Measurements from ENCODE around the gene NANOS2. TPM values are rescaled to one million over a fixed set of nuclear protein-coding genes. Genes with fewer than 3 reads are reported as not detected.
A peak's percentile ranks its signal among the peaks of the same experiment; 100 is the strongest.

Gene NANOS2
- total and polyA plus RNA-seq, 4 donors: not detected

- Histone ChIP-seq H3K27ac (ENCODE audit: low read depth in 1 of 2, low read length in 2 of 2) (peak within 1 kb of the TSS; percentile 90 to 94), H3K9ac (ENCODE audit: low read depth in 1 of 2, low read length in 2 of 2) (peak within 1 kb of the TSS; percentile 90 to 98), H3K4me3 (ENCODE audit: low read depth in 1 of 3, low read length in 3 of 3) (peak within 1 kb of the TSS; percentile 80 to 84 (median 81)), H3K9me3 (ENCODE audit: control insufficient read depth in 4 of 4, low read length in 3 of 4) (no peaks in the 10 kb centered on the region), H3K4me1 (ENCODE audit: control insufficient read depth in 4 of 4, insufficient read depth in 4 of 4, low read length in 3 of 4) (peaks cover 20 to 55% (median 35%) of the 10 kb centered on the region in 4 donors), H3K36me3 (ENCODE audit: control insufficient read depth in 4 of 4, insufficient read depth in 3 of 4, low read depth in 1 of 4, low read length in 3 of 4) (no peaks in the 10 kb centered on the region), H3K27me3 (ENCODE audit: control insufficient read depth in 4 of 4, insufficient read depth in 4 of 4, low read length in 3 of 4) (no peaks in the 10 kb centered on the region)
- under 1% methylated on average over 107 of the region's 107 CpGs for WGBS
- TF ChIP-seq FOXA1 (IDR thresholded peaks at IDR 0.05) (no peak), TAF1 (conservative IDR thresholded peaks at IDR 0.05) (no peak), MAX (IDR thresholded peaks at IDR 0.05) (peak; percentile 81), RAD21 (IDR thresholded peaks at IDR 0.05) (peak in 1 of 2 donors; percentile 2), FOXA2 (IDR thresholded peaks at IDR 0.05) (no peak), JUND (IDR thresholded peaks at IDR 0.05) (no peak), GABPA (IDR thresholded peaks at IDR 0.05 in 1 of 2, conservative IDR thresholded peaks at IDR 0.05 in 1 of 2) (no peak), SP1 (IDR thresholded peaks at IDR 0.05) (no peak), REST (IDR thresholded peaks at IDR 0.05) (no peak), EGR1 (IDR thresholded peaks at IDR 0.05; ENCODE audit: low read depth in 2 of 2) (peak in 1 of 2 donors; percentile 19), ZBTB33 (IDR thresholded peaks at IDR 0.05) (no peak), YY1 (IDR thresholded peaks at IDR 0.05) (no peak), CTCF (IDR thresholded peaks at IDR 0.05; ENCODE audit: low read depth, low read length, missing input control) (peak; percentile 1), NR2F2 (IDR thresholded peaks at IDR 0.05) (no peak), HNF4A (conservative IDR thresholded peaks at IDR 0.05) (no peak), RXRA (IDR thresholded peaks at IDR 0.05) (no peak), ATF3 (IDR thresholded peaks at IDR 0.05) (no peak), HNF4G (IDR thresholded peaks at IDR 0.05) (no peak)
- DNase-seq (ENCODE audit: low spot score): peak; percentile 91
Measured at GRCh38 chr19:45885556-45886426, 28.8 kb downstream of the NANOS2 start, which contains the start of gene IRF2BP1. Gene IRF2BP1, minus strand, starts transcription at chr19:45886141. Its CDS starts 367 bp downstream, at chr19:45885774.
